Keratinocyte (primary cell): Measurements from ENCODE around the gene KBTBD3.

ENCODE experiments used
- CTCF ChIP-seq, 3 experiments: IDR thresholded peaks in 1 of 3; conservative IDR thresholded peaks in 1 of 3; optimal IDR thresholded peaks in 1 of 3; 2 replicates in 2 of 3; 3 replicates in 1 of 3; pipeline versions ENCODE3 to v1.5.1; 2011; ENCODE audit warnings: low read length in 3 of 3, mild to moderate bottlenecking in 3 of 3, moderate library complexity in 2 of 3, control low read depth in 1 of 3, inconsistent platforms in 1 of 3; ENCODE audit not compliant: insufficient read depth in 2 of 3; ENCODE audit errors: extremely low read depth in 1 of 3
- EZH2 ChIP-seq: IDR thresholded peaks from one replicate; pipeline ENCODE4 v1.6.1; 2012; ENCODE audit warnings: inconsistent platforms, mild to moderate bottlenecking, low read length, moderate library complexity

GRCh38 chr11:106086135-106086534 is 9.0 kb upstream of the KBTBD3 start:
- TF ChIP-seq CTCF (optimal IDR thresholded peaks at IDR 0.05 in 1 of 3, IDR thresholded peaks at IDR 0.05 in 1 of 3, conservative IDR thresholded peaks at IDR 0.05 in 1 of 3; ENCODE audit: extremely low read depth in 1 of 3, insufficient read depth in 2 of 3, low read length in 3 of 3) = no peak
- TF ChIP-seq EZH2 = no peak
